Uterus (tissue), 2 donors: ENCODE results near the gene F3.

Experiments used
- CTCF ChIP-seq, 4 experiments: fragments of 200-600 bp in 2 of 4; fragments of 450-650 bp in 2 of 4; sonication (generic) in 2 of 4; IDR thresholded peaks; one replicate each; pipeline ENCODE4 v1.5.1; 2016 to 2019; ENCODE audit warnings: antibody characterized with exemption in 4 of 4, mild to moderate bottlenecking in 2 of 4, moderate library complexity in 1 of 4
- POLR2A ChIP-seq, 2 donors: fragments of 450-650 bp; IDR thresholded peaks; one replicate each; pipeline ENCODE4 v1.6.1; 2016; ENCODE audit warnings: antibody characterized with exemption in 2 of 2, mild to moderate bottlenecking in 1 of 2, moderate library complexity in 1 of 2

DNA sequence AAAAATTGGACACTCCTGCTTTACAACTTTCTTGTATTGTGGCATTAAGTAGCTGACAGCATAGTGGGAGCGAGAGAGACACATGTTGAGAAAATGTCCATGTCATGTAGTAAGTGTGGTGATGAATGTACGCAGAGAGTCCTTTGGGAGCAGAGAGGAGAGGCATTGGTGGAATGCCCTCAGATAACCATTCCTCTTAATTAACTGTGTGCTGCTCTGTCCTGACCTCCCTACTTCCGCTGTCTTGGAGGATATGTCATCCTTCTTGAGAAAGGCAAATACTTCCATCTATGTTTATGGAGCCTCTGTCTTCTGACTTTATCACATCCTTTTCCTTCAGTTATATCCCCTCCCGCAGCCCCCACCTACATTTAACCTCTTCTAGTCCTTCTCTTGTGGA, 38.4 kb downstream of the F3 start:
- no peak for TF ChIP-seq CTCF (IDR thresholded peaks at IDR 0.05)
- TF ChIP-seq POLR2A (IDR thresholded peaks at IDR 0.05), result no peak
